ENCODE results near the gene ARHGEF19. TPM values are rescaled to one million over a fixed set of nuclear protein-coding genes. Genes with fewer than 3 reads are reported as not detected.

Gene ARHGEF19
- total and polyA plus RNA-seq, 2 of the 13 experiments (the other 11 are each of a cell fraction or from before 2014, with no cell fraction given), result 1.7 to 1.8 TPM

DNA sequence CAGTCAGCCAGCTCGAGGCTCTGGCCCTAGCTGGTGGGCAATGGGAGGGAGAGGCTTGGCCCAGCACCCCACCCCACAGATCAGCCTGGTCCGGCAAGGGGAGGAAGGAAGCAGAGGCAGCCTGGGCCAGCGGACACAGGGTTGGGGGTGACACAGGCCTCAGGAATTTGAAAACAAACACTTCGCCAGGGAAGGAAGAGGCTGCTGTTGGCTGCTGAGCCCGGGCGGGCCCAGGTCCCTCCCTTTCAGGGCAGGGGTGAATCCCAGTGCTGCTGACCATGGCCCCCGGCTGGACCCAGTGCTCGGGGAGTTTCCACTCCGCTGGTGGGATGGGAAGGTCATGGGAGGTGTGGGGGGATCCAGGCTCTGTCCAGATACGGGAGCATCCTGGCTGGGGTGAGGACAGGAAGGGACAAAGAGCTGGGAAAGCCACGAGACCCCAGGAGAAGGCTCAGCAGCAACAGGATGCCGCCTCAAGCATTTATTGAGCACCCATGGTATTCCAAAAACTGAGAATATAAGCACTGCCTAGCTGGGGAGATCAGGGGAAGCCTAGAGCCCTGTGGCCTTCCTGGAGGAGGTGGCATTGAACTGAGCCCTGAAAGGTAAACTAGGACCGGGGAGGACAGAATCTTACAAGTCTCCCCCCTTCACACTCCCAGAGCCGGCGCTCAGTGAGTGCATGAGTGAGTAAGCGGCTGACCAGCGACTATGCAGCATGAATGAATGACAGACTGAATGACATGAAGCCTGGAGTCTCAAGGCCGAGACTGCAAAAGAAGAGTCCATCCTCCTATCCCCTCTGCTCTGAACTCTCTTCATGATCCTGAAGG is 30.3 kb downstream of the ARHGEF19 start (continued):
- TF ChIP-seq, protein P1, sequence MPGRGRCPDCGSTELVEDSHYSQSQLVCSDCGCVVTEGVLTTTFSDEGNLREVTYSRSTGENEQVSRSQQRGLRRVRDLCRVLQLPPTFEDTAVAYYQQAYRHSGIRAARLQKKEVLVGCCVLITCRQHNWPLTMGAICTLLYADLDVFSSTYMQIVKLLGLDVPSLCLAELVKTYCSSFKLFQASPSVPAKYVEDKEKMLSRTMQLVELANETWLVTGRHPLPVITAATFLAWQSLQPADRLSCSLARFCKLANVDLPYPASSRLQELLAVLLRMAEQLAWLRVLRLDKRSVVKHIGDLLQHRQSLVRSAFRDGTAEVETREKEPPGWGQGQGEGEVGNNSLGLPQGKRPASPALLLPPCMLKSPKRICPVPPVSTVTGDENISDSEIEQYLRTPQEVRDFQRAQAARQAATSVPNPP (CRISPR knock-in tag; IDR thresholded peaks at IDR 0.05), result no peak
- TF ChIP-seq TBX3 (IDR thresholded peaks at IDR 0.05; ENCODE audit: borderline replicate concordance) (no peak), IRX3 (CRISPR knock-in tag; IDR thresholded peaks at IDR 0.05; ENCODE audit: borderline replicate concordance, low read depth) (no peak), ZNF30 (CRISPR knock-in tag; IDR thresholded peaks at IDR 0.05) (no peak), RERE (CRISPR knock-in tag; IDR thresholded peaks at IDR 0.05; ENCODE audit: low read depth) (peak; percentile 63; the same call in 1 of the 2 replicates), DNMT1 (CRISPR knock-in tag; IDR thresholded peaks at IDR 0.05) (no peak), PHF21A (CRISPR knock-in tag; IDR thresholded peaks at IDR 0.05) (peak; percentile 93), ZNF337 (CRISPR knock-in tag; IDR thresholded peaks at IDR 0.05; ENCODE audit: borderline replicate concordance, low read depth) (0 out of 2 replicates have a peak, but pooled peaks have one; percentile 32), ZNF652 (CRISPR knock-in tag; IDR thresholded peaks at IDR 0.05; ENCODE audit: borderline replicate concordance, low read depth) (no peak), ZNF703 (CRISPR knock-in tag; IDR thresholded peaks at IDR 0.05; ENCODE audit: borderline replicate concordance) (no peak), PITX1 (CRISPR knock-in tag; IDR thresholded peaks at IDR 0.05) (peak; percentile 78), ATF7 (IDR thresholded peaks at IDR 0.05) (no peak), ATF7 (CRISPR knock-in tag; IDR thresholded peaks at IDR 0.05) (peak; percentile 54; the same call in 1 of the 2 replicates), ATAD3A (CRISPR knock-in tag; IDR thresholded peaks at IDR 0.05) (no peak), EED (CRISPR knock-in tag; IDR thresholded peaks at IDR 0.05) (no peak), MTF1 (CRISPR knock-in tag; IDR thresholded peaks at IDR 0.05) (no peak), ZNF761 (CRISPR knock-in tag; conservative IDR thresholded peaks at IDR 0.05) (no peak), ZNF576 (CRISPR knock-in tag; IDR thresholded peaks at IDR 0.05) (no peak), HCFC1 (IDR thresholded peaks at IDR 0.05; ENCODE audit: low read depth, low read length) (no peak), SYNCRIP (IDR thresholded peaks at IDR 0.05; ENCODE audit: insufficient read depth, low read depth, low read length) (no peak)

All from HepG2 (cell line).